ENCODE measurements around the gene LAMA2.
"Not testable (repeated sequence)": the region's sequence is repeated elsewhere in the genome, so short reads cannot be mapped to it uniquely, and the experiment has no call there.

Gene LAMA2

GRCh38 chr6:129007701-129008373 lies 124.9 kb downstream of the LAMA2 start:
- no peak for DNase-seq

DNA sequence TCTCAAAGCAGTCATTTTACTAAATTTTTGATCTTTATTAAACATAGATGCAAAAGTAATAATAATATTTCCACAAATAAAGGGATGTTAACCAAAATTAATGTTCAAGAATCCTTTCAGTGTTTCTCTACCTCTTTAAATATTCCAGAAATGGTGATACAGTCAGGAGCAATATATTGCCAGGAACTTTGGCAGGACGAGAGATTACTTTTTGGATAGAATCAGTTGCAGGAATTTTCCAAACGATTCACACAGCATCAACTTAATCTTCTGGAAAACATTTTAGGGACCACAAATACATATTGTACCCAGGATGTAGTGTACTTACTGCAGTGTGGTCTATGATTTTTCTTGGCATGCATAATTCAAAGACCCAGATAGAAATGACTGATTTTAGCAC lies 125.7 kb downstream of the LAMA2 start:
- DNase-seq, result no peak

DNA sequence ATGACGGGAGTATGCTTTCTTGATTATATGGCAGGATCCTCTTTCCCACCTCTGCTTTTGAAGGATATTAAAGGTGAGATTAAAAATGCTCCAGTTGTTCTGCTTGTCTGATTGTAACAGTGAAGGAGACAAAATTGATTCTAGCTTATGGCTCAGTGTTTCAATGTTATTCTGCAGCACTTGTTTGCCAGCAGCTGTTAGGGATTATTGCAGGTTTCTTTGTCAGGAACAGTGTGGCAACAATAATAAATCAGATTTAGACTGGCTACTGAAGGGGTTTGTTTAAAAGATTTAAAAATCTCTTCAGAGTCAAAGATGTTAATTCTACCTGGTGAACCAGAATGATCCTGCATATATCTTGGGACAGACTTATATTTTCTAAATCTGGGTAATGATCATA lies 126.9 kb downstream of the LAMA2 start:
- no peak for DNase-seq

DNA sequence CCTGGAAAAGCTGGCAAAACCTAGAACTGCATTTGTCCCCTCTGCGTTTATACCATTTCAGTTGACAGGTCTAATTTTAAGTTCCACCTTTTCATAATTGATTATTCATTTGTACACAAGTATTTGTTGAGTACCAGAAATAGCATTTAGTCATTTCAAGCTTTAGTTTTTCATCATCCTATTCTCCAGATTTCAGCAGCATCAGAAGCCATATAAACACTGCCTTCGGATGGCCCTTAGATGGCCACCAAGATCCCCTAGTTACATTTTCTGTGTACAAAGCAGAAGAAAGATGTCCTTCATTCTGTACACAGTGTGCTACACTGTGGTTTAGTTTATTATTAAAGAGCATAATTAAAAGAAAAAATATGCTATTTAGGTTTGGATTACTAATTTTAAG lies 131.4 kb downstream of the LAMA2 start:
- DNase-seq, result no peak

DNA sequence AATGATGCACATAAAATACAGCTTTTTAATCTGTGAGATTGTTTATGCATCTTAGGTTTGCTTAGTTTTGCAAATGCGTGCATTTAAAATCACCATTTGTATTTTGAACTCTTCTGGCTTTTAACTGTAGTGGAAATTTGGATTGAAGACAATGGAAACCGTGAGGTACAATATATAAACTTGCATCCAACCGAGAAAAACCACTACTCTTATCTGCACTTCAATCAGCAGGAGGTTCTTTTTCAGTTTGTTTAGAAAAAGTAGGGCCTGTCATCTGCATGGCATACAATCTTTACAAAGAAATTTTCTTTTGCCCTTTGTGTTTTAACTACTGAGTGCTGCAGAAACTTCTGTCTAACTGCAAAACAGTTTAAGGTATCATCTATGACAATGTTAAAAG lies 132.8 kb downstream of the LAMA2 start:
- DNase-seq, result no peak

DNA sequence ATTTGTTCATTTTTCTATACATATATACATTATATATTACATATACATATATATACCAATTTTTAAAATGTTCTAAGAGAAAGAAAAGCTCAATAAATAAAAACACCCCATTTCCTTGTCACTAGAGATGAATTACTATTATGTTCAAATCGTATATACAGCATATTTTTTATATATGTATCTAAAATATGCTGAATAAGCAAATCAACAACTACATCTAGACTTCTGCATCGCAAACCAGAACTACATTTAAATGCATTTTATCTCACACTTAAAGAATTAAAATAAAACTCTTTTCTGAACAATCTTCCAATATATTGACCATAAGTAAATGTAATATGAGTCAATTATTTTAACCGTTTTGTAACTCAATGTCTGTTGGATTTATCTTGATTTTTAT lies 133.9 kb downstream of the LAMA2 start:
- DNase-seq, result no peak

DNA sequence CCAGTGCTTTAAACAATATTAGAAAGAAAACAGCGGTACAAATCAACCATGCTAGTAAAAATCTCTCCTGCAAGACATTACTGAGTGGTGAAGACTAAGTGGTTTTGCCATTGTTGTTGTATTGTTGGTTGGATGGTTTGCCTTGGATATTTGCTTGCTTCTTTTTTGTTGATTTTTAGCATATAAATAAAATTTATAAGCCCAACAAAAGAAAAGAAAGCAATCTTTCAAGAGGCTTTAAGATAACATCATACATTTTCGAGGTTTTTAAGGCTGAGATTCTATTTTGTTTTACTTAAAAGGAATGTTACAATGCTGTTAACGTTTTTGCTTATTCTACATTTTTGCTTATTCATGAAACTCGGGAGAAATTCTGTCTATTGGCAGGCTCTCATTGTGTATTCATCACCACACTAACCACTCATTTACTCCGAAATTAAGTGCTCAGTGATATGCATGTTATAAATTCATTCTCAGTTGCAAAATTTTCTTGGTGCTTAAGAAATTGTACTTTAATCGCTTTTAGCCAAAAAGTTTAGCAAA lies 139.1 kb downstream of the LAMA2 start:
- DNase-seq, result no peak

GRCh38 chr6:129026601-129027000 lies 143.7 kb downstream of the LAMA2 start:
- DNase-seq, result no peak

DNA sequence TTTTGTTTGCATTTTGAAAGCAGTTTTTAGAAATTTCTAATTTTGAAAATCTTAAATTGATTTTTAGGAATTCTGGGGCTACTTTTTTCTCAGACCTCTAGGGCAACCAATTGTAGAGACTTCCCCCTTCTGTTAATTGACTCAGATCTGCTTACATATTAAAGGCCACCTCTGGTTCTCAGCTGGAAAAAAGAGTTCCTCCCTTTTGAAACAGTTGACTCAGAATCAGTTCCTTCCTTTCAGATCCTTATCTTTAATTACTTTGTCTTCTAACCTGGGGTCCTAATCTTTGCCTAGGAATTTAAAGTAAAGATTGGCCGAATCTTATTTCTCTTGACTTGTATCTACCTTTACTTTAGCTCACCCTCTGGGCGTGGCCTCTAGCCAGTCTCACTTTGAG lies 146.8 kb downstream of the LAMA2 start:
- DNase-seq, result no peak

DNA sequence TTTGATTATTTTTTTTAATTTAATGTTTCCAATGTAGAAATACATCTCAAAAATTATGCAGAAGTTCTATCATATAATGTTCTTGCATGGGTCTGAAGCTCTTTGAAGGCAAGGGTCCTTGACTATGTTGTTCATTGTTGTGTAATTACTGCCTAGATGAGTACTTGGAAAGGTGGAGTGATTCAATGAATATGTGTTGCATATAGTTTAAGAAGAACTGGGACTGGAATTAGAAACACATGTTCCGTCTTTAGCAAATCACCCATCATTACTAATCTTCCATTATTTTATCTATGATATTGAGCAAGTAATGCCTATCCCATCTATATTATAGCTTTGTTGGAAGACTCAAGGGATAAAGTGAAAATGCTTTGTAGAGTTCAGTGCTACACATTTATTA lies 147.3 kb downstream of the LAMA2 start:
- DNase-seq, result no peak

- DNase-seq, result no peak
Observed at GRCh38 chr6:129031051-129031599, 148.2 kb downstream of the LAMA2 start.

DNA sequence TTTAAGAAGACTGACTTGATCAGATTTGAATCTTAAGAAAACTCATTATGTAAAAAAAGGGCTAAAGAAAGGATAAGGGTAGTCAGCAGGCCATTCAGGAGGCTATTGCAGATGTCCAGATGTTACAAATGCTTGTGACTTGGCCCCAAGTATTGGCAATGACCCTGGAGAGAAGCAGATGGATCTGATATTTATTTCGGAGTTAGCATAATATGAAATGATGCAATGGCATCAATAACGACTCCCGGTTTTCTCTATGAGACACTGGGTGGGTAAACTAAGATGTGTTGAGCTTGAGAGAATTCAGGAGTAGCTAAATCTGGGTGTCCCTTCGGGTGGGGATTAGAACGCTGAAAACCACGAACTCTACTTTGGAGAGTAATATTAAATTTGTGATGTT lies 149.7 kb downstream of the LAMA2 start:
- no peak for DNase-seq

DNA sequence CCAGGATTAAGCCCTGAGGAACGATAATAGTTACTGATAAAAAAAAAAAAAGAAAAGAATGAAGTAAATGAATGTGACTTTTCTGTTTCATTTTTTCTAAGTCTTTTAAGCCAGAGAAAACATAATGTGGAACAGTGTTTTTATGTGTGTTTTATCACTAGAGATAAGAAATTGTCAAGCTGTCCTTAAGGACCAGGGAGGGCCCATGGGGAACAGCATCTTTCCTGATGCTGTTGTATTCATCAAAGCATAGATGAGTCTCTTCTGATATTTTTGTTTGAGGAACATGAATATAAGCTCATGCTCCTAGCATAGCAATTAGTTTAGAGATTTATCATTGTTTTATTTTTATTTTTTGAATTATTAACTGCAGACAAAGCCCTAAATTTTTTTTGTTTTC lies 150.2 kb downstream of the LAMA2 start:
- DNase-seq, result no peak

- DNase-seq, result no peak
Observed at GRCh38 chr6:129033581-129033980, 150.6 kb downstream of the LAMA2 start.

GRCh38 chr6:129041563-129041962 lies 158.6 kb downstream of the LAMA2 start:
- no peak for DNase-seq

DNA sequence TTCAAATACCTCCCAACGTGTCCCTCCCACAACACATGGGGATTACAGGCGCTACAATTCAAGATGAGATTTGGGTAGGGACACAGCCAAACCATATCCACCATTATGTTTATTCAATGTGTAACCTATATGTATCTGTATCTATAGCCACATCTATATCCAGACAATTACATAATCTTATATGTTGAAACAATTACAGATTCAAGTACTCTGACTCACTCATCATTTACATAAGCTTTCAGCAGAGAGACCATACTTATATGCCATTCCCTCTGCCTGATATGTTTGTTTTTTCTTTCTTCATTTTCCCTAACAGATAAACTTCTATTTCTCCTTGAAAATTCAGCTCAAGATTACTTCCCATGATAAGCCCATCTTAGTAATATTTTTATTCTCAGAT lies 163.6 kb downstream of the LAMA2 start:
- no peak for DNase-seq

GRCh38 chr6:129047834-129048233 lies 164.9 kb downstream of the LAMA2 start:
- DNase-seq, result no peak

DNA sequence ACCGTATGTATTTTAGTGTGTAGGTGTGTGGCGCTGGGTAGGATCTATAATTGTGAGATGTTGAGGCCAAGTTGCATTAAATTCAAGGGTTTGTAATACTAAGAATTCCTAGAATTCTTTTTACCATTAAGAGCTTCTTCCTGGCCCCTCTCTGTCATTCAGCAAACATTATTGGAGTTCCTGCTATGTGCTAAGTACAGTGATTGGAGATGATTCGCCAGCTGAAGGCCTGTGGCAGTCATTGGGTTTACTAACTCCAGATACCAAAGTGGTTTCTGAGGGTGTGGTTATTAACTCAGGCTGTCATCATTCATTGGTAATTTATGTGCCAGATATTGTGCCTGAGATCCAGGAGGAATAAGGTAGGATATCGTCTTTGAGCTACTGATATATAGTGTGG lies 167.1 kb downstream of the LAMA2 start:
- no peak for DNase-seq

DNA sequence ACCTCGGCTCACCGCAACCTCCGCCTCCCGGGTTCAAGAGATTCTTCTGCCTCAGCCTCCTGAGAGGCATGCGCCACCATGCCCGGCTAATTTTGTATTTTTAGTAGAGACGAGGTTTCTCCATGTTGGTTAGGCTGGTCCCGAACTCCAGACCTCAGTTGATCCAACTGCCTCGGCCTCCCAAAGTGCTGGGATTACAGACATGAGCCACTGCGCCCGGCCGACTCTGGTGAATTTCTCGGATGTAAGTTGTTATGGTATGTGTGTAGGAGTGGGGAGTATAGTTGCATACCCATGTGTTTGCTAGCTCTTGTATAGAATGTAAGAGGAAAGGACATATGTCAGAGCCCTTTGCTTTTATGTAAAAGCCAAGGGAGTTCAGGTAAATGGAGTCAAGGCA lies 170.2 kb downstream of the LAMA2 start:
- not testable (repeated sequence) for DNase-seq

DNA sequence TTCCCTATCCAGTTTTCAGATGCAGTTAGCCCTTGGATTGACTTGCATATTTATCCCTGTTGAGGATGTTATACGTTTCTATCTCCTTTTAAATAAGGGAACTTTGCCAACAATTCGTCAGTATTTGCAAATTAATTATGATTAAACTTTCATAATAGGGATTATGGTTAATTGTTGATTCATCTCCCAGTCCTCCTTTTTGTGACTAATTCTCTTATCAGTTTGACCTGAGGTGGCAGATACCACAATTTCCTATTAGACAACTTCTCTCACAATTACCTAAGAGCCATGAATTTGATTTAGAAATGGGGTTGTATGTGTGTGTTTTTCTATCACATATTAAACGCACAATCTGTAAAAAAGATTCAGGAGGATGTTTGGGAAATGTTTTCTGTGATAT lies 172.9 kb downstream of the LAMA2 start:
- no peak for DNase-seq

- DNase-seq, result no peak
Observed at GRCh38 chr6:129059650-129060049, 176.7 kb downstream of the LAMA2 start.

DNA sequence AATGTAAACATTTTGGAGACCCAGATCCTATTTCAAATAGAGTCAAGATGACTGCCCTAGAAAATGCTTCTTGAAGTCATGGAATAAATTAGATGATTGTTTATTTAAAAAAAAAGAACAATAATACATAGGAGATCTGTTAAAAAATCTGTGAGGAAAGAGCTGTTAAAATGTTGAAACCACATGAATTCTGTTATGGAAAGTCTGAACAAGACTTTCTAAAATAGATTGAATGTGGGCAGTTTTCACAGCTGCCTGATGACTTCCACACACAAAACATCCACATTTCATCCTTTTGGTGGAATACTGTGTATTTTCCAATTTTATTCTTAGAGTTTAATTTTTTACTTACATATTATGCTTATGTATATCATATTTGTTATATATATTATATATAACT lies 186.1 kb downstream of the LAMA2 start:
- no peak for DNase-seq

DNA sequence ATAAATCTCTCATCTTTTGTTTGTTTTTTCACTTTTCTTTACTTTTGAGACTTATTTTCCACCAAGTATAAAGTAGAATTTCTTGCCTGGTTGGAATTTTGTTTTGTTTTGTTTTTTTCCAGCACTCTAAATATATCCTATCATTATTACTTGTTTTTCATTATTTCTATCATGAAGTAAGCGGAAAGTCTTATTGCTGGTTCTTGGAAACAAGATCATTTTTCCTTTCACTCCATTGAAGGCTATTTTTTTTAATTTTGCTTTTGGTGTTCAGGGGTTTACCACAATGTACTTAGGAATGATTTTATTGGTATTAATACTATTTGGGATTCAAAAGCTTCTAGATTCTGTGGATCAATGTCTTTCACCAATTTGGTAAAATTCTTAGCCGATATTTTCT lies 190.1 kb downstream of the LAMA2 start:
- no peak for DNase-seq

- no peak for DNase-seq
Observed at GRCh38 chr6:129073691-129074395, 190.9 kb downstream of the LAMA2 start.

All from central memory CD4-positive, alpha-beta T cell (primary cell).